GM19372 (cell line): ENCODE results near the gene POLR1H.
A peak's percentile ranks its signal among the peaks of the same experiment; 100 is the strongest.

ENCODE experiments used
- ATAC-seq: cut with Tn5 transposase; IDR thresholded peaks from one replicate; pipeline ENCODE4 v1.9.1; 2021; ENCODE audit warnings: mild to moderate bottlenecking, low read depth, moderate library complexity; ENCODE audit not compliant: unreplicated experiment

Gene POLR1H

GRCh38 chr6:30060606-30061091, 416 bp upstream of the POLR1H start:
- peak; percentile 21 for ATAC-seq

- no peak for ATAC-seq
These were observed 893 bp downstream of the POLR1H start for GRCh38 chr6:30061858-30062458.

- ATAC-seq = no peak
These were observed 1.6 kb downstream of the POLR1H start for GRCh38 chr6:30062471-30063178.

GRCh38 chr6:30063315-30063714, 2.2 kb downstream of the POLR1H start:
- no peak for ATAC-seq

GRCh38 chr6:30066082-30066481, 5.0 kb downstream of the POLR1H start:
- ATAC-seq = no peak

GRCh38 chr6:30066577-30067459, 5.8 kb downstream of the POLR1H start, which contains the start of gene PPP1R11:
PPP1R11 (plus strand) TSS chr6:30067198; CDS start chr6:30067411, 213 bp downstream.
- ATAC-seq = peak; percentile 96

GRCh38 chr6:30067460-30068139, 6.5 kb downstream of the POLR1H start:
- ATAC-seq = no peak

GRCh38 chr6:30071081-30071818, 10.2 kb downstream of the POLR1H start:
- ATAC-seq = no peak

GRCh38 chr6:30071858-30072257, 10.8 kb downstream of the POLR1H start:
- no peak for ATAC-seq

- no peak for ATAC-seq
These were observed 12.6 kb downstream of the POLR1H start for GRCh38 chr6:30073489-30074235.

GRCh38 chr6:30074331-30075093, 13.4 kb downstream of the POLR1H start:
- no peak for ATAC-seq

GRCh38 chr6:30075094-30075789, 14.2 kb downstream of the POLR1H start, which contains the start of gene RNF39:
RNF39 (minus strand) TSS chr6:30075769; CDS start chr6:30075585, 184 bp downstream.
- ATAC-seq = no peak

- ATAC-seq = no peak
These were observed 15.0 kb downstream of the POLR1H start for GRCh38 chr6:30075790-30076732.

GRCh38 chr6:30077218-30077617, 16.2 kb downstream of the POLR1H start:
- no peak for ATAC-seq

GRCh38 chr6:30087876-30088275, 26.8 kb downstream of the POLR1H start:
- ATAC-seq = no peak

GRCh38 chr6:30091577-30092381, 30.7 kb downstream of the POLR1H start:
- no peak for ATAC-seq
